BJ (cell line): ENCODE measurements around the gene EXOSC5. TPM values are rescaled to one million over a fixed set of nuclear protein-coding genes. Genes with fewer than 3 reads are reported as not detected.
"Not testable (repeated sequence)": the region's sequence is repeated elsewhere in the genome, so short reads cannot be mapped to it uniquely, and the experiment has no call there.

Experiments used
- CTCF ChIA-PET: fragments of 350-600 bp; formaldehyde crosslinking; extraction: SDS; loops from one replicate; lab custom pipeline; 2021; ENCODE audit warnings: antibody characterized with exemption, inconsistent platforms; lab: Yijun Ruan, JAX
- POLR2A ChIA-PET: fragments of 300-600 bp; sonication (Branson Sonifier 250); formaldehyde crosslinking; extraction: SDS; loops from one replicate; lab custom pipeline; 2021; ENCODE audit warnings: antibody characterized with exemption; lab: Charles Lee
- DNase-seq: peaks from one replicate; pipeline ENCODE4 v3.0.0-alpha.2; 2011; ENCODE audit warnings: low read depth
- H3K27me3 ChIP-seq: 2 replicates; pipeline ENCODE4 v1.6.0; 2011; ENCODE audit warnings: low read length; ENCODE audit not compliant: control insufficient read depth, insufficient read depth
- H3K36me3 ChIP-seq: 2 replicates; pipeline ENCODE4 v1.5.1; 2011; ENCODE audit warnings: low read length; ENCODE audit not compliant: control insufficient read depth, insufficient read depth
- H3K4me3 ChIP-seq: 2 replicates; pipeline ENCODE4 v1.5.1; 2011; ENCODE audit warnings: low read depth, mild to moderate bottlenecking, control low read depth, low read length
- polyA plus RNA-seq: library from polyadenylated mRNA; depleted of rRNA; stranded (reverse); fragments of >200 nt; gene quantifications from 2 replicates; pipeline ENCODE4 v1.2.3, GENCODE V29; 2011
- TF ChIP-seq, protein P1 (sequence below): IDR thresholded peaks from 2 replicates; pipeline ENCODE4 v1.5.1; 2011; ENCODE audit warnings: low read depth, mild to moderate bottlenecking, control low read depth, inconsistent platforms, low read length, moderate library complexity; ENCODE audit not compliant: insufficient read depth

Gene EXOSC5
- polyA plus RNA-seq, 1 experiment = 24.7 TPM

- CTCF ChIA-PET = interaction anchor here (1.9 to 2.3 kb wide), 2 partner anchors 13 to 134 kb away, joined by 4 to 10 read pairs; no protein-coding TSS in a partner anchor
- POLR2A ChIA-PET = no interaction called here
- DNase-seq = no peak
- Histone ChIP-seq H3K4me3 (no peak overlapping the region), H3K36me3 (peaks cover 12% of the 10 kb centered on the region), H3K27me3 (no peaks in the 10 kb centered on the region)
- TF ChIP-seq, protein P1, sequence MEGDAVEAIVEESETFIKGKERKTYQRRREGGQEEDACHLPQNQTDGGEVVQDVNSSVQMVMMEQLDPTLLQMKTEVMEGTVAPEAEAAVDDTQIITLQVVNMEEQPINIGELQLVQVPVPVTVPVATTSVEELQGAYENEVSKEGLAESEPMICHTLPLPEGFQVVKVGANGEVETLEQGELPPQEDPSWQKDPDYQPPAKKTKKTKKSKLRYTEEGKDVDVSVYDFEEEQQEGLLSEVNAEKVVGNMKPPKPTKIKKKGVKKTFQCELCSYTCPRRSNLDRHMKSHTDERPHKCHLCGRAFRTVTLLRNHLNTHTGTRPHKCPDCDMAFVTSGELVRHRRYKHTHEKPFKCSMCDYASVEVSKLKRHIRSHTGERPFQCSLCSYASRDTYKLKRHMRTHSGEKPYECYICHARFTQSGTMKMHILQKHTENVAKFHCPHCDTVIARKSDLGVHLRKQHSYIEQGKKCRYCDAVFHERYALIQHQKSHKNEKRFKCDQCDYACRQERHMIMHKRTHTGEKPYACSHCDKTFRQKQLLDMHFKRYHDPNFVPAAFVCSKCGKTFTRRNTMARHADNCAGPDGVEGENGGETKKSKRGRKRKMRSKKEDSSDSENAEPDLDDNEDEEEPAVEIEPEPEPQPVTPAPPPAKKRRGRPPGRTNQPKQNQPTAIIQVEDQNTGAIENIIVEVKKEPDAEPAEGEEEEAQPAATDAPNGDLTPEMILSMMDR = no peak
Observed at GRCh38 chr19:41435936-41436673, 38.9 kb upstream of the EXOSC5 start.

DNA sequence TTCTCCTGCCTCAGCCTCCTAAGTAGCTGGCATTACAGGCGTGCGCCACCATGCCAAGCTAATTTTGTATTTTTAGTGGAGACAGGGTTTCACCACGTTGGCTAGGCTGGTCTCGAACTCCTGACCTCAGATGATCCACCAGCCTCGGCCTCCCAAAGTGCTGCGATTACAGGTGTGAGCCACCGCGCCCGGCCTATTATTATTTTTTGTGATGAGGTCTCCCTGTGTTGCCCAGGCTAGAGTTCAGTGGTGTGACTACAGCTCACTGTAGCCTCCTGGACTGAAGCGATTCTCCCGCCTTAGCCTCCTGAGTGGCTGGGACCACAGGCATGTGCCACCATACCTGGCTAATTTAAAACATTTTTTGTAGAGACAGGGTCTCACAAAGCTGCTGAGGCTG, 38.2 kb upstream of the EXOSC5 start:
- CTCF ChIA-PET = interaction anchor here (1.9 to 2.3 kb wide), 2 partner anchors 14 to 135 kb away, joined by 4 to 10 read pairs; no protein-coding TSS in a partner anchor
- H3K4me3 ChIP-seq, DNase-seq, H3K27me3 ChIP-seq, POLR2A ChIA-PET: not testable (repeated sequence)
- H3K36me3 ChIP-seq = peaks cover 14% of the 10 kb centered on the region

DNA sequence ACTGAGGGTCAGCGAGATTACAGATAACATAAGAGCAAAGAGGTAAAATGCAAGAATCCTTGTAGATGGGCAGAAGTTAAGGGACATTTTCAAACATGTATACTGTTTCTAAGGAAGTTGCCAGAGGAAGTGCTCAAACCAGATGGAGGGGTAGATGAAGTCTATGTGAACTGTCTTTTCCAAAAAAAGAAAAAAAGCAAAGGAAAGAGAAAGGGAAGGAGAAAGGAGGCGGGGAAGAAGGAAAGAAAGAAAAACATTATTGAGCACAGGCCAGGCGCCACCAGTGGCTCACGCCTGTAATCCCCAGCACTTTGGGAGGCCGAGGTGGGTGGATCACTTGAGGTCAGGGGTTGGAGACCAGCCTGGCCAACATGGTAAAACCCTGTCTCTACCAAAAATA, 37.3 kb upstream of the EXOSC5 start:
- TF ChIP-seq, protein P1 = no peak
- no peak overlapping the region for H3K4me3 ChIP-seq
- no peaks in the 10 kb centered on the region for H3K27me3 ChIP-seq
- CTCF ChIA-PET = no interaction called here
- no peak for DNase-seq
- H3K36me3 ChIP-seq = peaks cover 14% of the 10 kb centered on the region
- POLR2A ChIA-PET = no interaction called here

DNA sequence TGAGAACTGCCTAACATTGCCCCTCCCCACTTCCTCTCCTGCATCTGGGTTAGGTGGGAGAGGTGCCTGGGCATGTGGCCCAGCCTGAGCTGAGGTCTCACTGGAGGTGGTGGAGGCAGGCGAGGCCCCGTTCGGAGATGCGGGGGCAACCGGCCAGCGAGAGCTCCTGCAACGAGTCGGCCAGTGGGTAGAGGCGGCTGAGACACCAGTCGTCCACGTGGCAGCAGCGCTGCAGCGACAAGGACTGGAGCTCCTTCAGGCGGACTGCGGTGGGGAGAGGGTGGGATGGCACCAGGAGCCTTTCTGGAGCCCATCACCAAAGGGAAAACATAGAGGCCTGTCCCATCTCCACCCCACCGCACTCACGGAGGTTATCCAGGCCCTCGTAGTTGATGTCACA, 36.0 kb upstream of the EXOSC5 start:
- no peak for DNase-seq
- H3K27me3 ChIP-seq = no peaks in the 10 kb centered on the region
- peaks cover 14% of the 10 kb centered on the region for H3K36me3 ChIP-seq
- POLR2A ChIA-PET = no interaction called here
- H3K4me3 ChIP-seq = no peak overlapping the region
- CTCF ChIA-PET = interaction anchor here (0.9 to 1.0 kb wide), 2 partner anchors 16 to 113 kb away, joined by 3 to 6 read pairs; no protein-coding TSS in a partner anchor
- TF ChIP-seq, protein P1 = no peak

DNA sequence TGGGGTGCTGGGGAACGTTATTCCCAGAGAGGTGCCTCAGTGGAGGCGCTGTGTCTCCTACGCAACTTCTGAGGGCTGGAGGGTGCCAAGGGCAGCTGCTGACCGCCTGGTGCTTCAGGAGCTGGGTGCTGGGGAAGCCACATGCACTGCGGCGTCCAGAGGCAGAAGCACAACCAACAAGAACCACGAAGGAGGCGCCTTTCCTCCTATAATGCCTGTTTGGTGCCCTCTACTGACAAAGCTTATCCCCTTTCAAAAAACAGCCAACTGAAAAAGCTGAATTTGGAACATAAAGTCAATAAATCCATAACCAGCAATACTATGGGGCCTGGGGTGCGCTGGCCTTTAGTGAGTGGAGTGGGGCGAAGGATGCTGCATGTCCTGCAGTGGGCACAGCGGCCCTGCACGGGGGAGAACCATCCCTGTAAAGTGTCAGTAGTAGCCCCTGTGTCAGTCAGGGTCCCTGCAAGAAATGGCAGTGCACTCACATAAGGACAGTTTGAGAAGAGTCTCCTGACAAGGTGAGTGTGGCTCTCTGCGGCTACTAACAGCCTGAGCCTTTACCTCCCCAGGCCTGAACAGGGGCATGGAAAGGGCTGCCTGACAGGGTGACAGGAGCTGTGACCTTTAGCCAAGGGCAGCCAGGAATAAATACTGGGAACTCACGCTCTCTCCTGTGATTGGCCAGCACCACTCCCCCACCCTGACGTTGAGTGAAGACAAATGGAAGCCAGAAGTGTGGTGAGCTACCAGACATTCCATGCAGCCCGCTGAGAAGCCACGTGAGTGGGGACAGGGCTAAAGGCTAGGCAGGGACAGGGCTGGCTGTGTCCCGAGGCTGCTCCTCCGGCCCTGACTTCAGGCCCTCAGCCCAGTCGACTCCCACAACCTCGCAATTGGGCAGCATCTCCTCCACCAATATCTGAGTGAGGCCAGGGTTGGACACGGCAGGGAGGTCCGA, 34.5 kb upstream of the EXOSC5 start:
- ChIA-PET CTCF (interaction anchor here (1.1 to 2.1 kb wide), 4 partner anchors 110 to 229 kb away, joined by 3 to 7 read pairs (median 4); no protein-coding TSS in a partner anchor), POLR2A (no interaction called here)
- TF ChIP-seq, protein P1 = peak; percentile 44
- no peak for DNase-seq
- H3K27me3 ChIP-seq = no peaks in the 10 kb centered on the region
- peaks cover 14% of the 10 kb centered on the region for H3K36me3 ChIP-seq
- no peak overlapping the region for H3K4me3 ChIP-seq
